Medulla oblongata (tissue), 1 donor: ENCODE data around the gene FUT8.

Experiments
- DNase-seq: peaks from one replicate; pipeline ENCODE4 v3.0.0-alpha.2; 2015; ENCODE audit errors: extremely low spot score

The FUT8 gene

GRCh38 chr14:65555358-65555757 lies 142.8 kb downstream of the FUT8 start:
- no peak for DNase-seq

GRCh38 chr14:65558363-65558762 lies 145.8 kb downstream of the FUT8 start:
- no peak for DNase-seq

- no peak for DNase-seq
These were observed 148.0 kb downstream of the FUT8 start for GRCh38 chr14:65560340-65561027.

- DNase-seq: no peak
These were observed 151.8 kb downstream of the FUT8 start for GRCh38 chr14:65564370-65564769.

- no peak for DNase-seq
These were observed 153.4 kb downstream of the FUT8 start for GRCh38 chr14:65565948-65566347.

GRCh38 chr14:65566820-65567522 lies 154.4 kb downstream of the FUT8 start:
- DNase-seq: no peak

GRCh38 chr14:65574611-65575010 lies 162.1 kb downstream of the FUT8 start:
- DNase-seq: peak; percentile 16

- no peak for DNase-seq
These were observed 162.9 kb downstream of the FUT8 start for GRCh38 chr14:65575389-65575788.

GRCh38 chr14:65580973-65581372 lies 168.4 kb downstream of the FUT8 start:
- no peak for DNase-seq

GRCh38 chr14:65581378-65581777 lies 168.8 kb downstream of the FUT8 start:
- no peak for DNase-seq

GRCh38 chr14:65581799-65582198 lies 169.3 kb downstream of the FUT8 start:
- no peak for DNase-seq

- DNase-seq: no peak
These were observed 172.7 kb downstream of the FUT8 start for GRCh38 chr14:65585216-65585615.

- no peak for DNase-seq
These were observed 176.1 kb downstream of the FUT8 start for GRCh38 chr14:65588426-65589140.

GRCh38 chr14:65594153-65594881 lies 181.8 kb downstream of the FUT8 start:
- DNase-seq: no peak

- no peak for DNase-seq
These were observed 182.3 kb downstream of the FUT8 start for GRCh38 chr14:65594882-65595237.

GRCh38 chr14:65599375-65599774 lies 186.8 kb downstream of the FUT8 start:
- DNase-seq: no peak

GRCh38 chr14:65600742-65601141 lies 188.2 kb downstream of the FUT8 start:
- DNase-seq: no peak

GRCh38 chr14:65604535-65604934 lies 192.0 kb downstream of the FUT8 start:
- DNase-seq: no peak

GRCh38 chr14:65604936-65605335 lies 192.4 kb downstream of the FUT8 start:
- no peak for DNase-seq

- no peak for DNase-seq
These were observed 193.9 kb downstream of the FUT8 start for GRCh38 chr14:65606460-65606859.

- no peak for DNase-seq
These were observed 200.7 kb downstream of the FUT8 start for GRCh38 chr14:65613131-65613650.

GRCh38 chr14:65618996-65619395 lies 206.5 kb downstream of the FUT8 start:
- DNase-seq: no peak
